HEK293 (cell line): ENCODE data around the gene GPR146.

Experiments
- CTCF ChIA-PET: fragments of 350-600 bp; formaldehyde crosslinking; extraction: SDS; loops from one replicate; lab custom pipeline; 2021; ENCODE audit warnings: antibody characterized with exemption; lab: Yijun Ruan, JAX
- POLR2A ChIA-PET: fragments of 300-600 bp; formaldehyde crosslinking; extraction: SDS; loops from one replicate; lab custom pipeline; 2020; ENCODE audit warnings: antibody characterized with exemption, inconsistent platforms; lab: Yijun Ruan, JAX
- H3K27ac ChIP-seq: fragments of 200-500 bp; sonication (Bioruptor generic); 2 replicates; pipeline ENCODE4 v1.5.1; 2014; ENCODE audit warnings: low read depth, low read length, control low read depth, inconsistent platforms; ENCODE audit errors: extremely low read depth
- H3K36me3 ChIP-seq, 2 experiments: fragments of 200-500 bp in 1 of 2; sonication (Bioruptor generic) in 1 of 2; 1 replicate in 1 of 2; 2 replicates in 1 of 2; pipeline ENCODE4 v1.5.1; 2014 to 2017; ENCODE audit warnings: inconsistent platforms in 2 of 2, low read length in 2 of 2; ENCODE audit not compliant: control insufficient read depth in 2 of 2, insufficient read depth in 1 of 2
- H3K4me1 ChIP-seq: fragments of 200-500 bp; sonication (Bioruptor generic); 2 replicates; pipeline ENCODE4 v1.5.1; 2014; ENCODE audit warnings: mild to moderate bottlenecking, low read length, inconsistent platforms; ENCODE audit not compliant: control insufficient read depth, insufficient read depth
- H3K4me3 ChIP-seq: 2 replicates; pipeline ENCODE4 v1.5.1; 2011; ENCODE audit warnings: low read depth, mild to moderate bottlenecking, control low read depth, low read length, moderate library complexity
- H3K9me3 ChIP-seq: fragments of 200-500 bp; sonication (Bioruptor generic); 2 replicates; pipeline ENCODE4 v1.5.1; 2014; ENCODE audit warnings: low read depth, low read length, inconsistent platforms; ENCODE audit not compliant: control insufficient read depth, insufficient read depth
- GLI4 ChIP-seq: fragments of 450-650 bp; formaldehyde crosslinking; IDR thresholded peaks from 2 replicates; pipeline ENCODE4 v1.5.1; 2016; ENCODE audit warnings: missing biosample characterization, missing genetic modification characterization
- SP2 ChIP-seq: fragments of 450-650 bp; formaldehyde crosslinking; IDR thresholded peaks from 2 replicates; pipeline ENCODE4 v1.5.1; 2016; ENCODE audit warnings: missing biosample characterization, missing genetic modification characterization
- TCF7L2 ChIP-seq: IDR thresholded peaks from 2 replicates; pipeline ENCODE4 v1.6.1; 2011; ENCODE audit warnings: low read depth, mild to moderate bottlenecking, inconsistent platforms, low read length, moderate library complexity, borderline replicate concordance
- ZBTB48 ChIP-seq: fragments of 450-650 bp; formaldehyde crosslinking; IDR thresholded peaks from 2 replicates; pipeline ENCODE4 v1.5.1; 2016; ENCODE audit warnings: missing biosample characterization, missing genetic modification characterization
- ZNF175 ChIP-seq: fragments of 450-650 bp; formaldehyde crosslinking; IDR thresholded peaks from 2 replicates; pipeline ENCODE4 v1.5.1; 2016; ENCODE audit warnings: missing biosample characterization, missing genetic modification characterization
- ZNF292 ChIP-seq: fragments of 450-650 bp; formaldehyde crosslinking; IDR thresholded peaks from 2 replicates; pipeline ENCODE4 v1.5.1; 2016; ENCODE audit warnings: low read depth, missing biosample characterization, missing genetic modification characterization, borderline replicate concordance
- ZNF350 ChIP-seq: fragments of 450-650 bp; formaldehyde crosslinking; IDR thresholded peaks from 2 replicates; pipeline ENCODE4 v1.5.0; 2017; ENCODE audit warnings: missing biosample characterization, mild to moderate bottlenecking, missing genetic modification characterization
- ZNF473 ChIP-seq: fragments of 450-650 bp; formaldehyde crosslinking; IDR thresholded peaks from 2 replicates; pipeline ENCODE4 v1.5.1; 2017; ENCODE audit warnings: missing biosample characterization, missing genetic modification characterization
- ZNF548 ChIP-seq: fragments of 450-650 bp; formaldehyde crosslinking; IDR thresholded peaks from 2 replicates; pipeline ENCODE4 v1.5.1; 2016; ENCODE audit warnings: missing biosample characterization, missing genetic modification characterization
- TF ChIP-seq, protein P1 (sequence below): fragments of 450-650 bp; formaldehyde crosslinking; IDR thresholded peaks from 2 replicates; pipeline ENCODE4 v1.5.1; 2016; ENCODE audit warnings: missing biosample characterization, missing genetic modification characterization, borderline replicate concordance
- TF ChIP-seq, protein P2 (sequence below): fragments of 450-650 bp; formaldehyde crosslinking; IDR thresholded peaks from 2 replicates; pipeline ENCODE4 v1.5.1; 2017; ENCODE audit warnings: missing biosample characterization, missing genetic modification characterization
- TF ChIP-seq, protein P3 (sequence below): fragments of 450-650 bp; formaldehyde crosslinking; IDR thresholded peaks from 2 replicates; pipeline ENCODE4 v1.5.1; 2016; ENCODE audit warnings: missing biosample characterization, missing genetic modification characterization
- TF ChIP-seq, protein P4 (sequence below): IDR thresholded peaks from 2 replicates; pipeline ENCODE4 v1.6.1; 2011; ENCODE audit warnings: mild to moderate bottlenecking, low read depth, low read length, borderline replicate concordance

Gene GPR146

DNA sequence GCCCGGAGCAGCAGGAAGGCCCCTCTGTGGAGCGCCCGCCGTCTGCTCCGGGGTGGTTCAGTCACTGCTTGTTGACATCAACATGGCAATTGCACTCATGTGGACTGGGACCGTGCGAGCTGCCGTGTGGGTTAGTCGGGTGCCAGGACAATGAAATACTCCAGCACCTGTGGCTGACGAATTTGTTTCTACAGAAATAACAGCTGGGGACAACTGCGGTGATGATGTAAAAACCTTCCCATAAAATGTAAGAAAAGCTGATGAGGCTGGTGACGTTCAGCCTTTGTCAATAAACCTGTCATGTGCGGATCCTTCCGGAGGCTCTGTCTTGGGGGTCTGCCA is 49.1 kb downstream of the GPR146 start:
- POLR2A ChIA-PET = no interaction called here
- Histone ChIP-seq H3K36me3 (peaks cover 0 to 10% of the 10 kb centered on the region in 2 experiments; a peak in 1 of 3 replicates), H3K4me3 (no peak overlapping the region), H3K9me3 (no peaks in the 10 kb centered on the region), H3K27ac (no peak overlapping the region), H3K4me1 (no peaks in the 10 kb centered on the region)
- TF ChIP-seq TCF7L2 (no peak), ZNF350 (tag by site-specific recombination) (no peak), ZBTB48 (tag by site-specific recombination) (no peak), ZNF292 (no peak), GLI4 (tag by site-specific recombination) (no peak)
- TF ChIP-seq, protein P1, sequence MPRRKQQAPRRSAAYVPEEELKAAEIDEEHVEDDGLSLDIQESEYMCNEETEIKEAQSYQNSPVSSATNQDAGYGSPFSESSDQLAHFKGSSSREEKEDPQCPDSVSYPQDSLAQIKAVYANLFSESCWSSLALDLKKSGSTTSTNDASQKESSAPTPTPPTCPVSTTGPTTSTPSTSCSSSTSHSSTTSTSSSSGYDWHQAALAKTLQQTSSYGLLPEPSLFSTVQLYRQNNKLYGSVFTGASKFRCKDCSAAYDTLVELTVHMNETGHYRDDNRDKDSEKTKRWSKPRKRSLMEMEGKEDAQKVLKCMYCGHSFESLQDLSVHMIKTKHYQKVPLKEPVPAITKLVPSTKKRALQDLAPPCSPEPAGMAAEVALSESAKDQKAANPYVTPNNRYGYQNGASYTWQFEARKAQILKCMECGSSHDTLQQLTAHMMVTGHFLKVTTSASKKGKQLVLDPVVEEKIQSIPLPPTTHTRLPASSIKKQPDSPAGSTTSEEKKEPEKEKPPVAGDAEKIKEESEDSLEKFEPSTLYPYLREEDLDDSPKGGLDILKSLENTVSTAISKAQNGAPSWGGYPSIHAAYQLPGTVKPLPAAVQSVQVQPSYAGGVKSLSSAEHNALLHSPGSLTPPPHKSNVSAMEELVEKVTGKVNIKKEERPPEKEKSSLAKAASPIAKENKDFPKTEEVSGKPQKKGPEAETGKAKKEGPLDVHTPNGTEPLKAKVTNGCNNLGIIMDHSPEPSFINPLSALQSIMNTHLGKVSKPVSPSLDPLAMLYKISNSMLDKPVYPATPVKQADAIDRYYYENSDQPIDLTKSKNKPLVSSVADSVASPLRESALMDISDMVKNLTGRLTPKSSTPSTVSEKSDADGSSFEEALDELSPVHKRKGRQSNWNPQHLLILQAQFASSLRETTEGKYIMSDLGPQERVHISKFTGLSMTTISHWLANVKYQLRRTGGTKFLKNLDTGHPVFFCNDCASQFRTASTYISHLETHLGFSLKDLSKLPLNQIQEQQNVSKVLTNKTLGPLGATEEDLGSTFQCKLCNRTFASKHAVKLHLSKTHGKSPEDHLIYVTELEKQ = no peak
- TF ChIP-seq, protein P2, sequence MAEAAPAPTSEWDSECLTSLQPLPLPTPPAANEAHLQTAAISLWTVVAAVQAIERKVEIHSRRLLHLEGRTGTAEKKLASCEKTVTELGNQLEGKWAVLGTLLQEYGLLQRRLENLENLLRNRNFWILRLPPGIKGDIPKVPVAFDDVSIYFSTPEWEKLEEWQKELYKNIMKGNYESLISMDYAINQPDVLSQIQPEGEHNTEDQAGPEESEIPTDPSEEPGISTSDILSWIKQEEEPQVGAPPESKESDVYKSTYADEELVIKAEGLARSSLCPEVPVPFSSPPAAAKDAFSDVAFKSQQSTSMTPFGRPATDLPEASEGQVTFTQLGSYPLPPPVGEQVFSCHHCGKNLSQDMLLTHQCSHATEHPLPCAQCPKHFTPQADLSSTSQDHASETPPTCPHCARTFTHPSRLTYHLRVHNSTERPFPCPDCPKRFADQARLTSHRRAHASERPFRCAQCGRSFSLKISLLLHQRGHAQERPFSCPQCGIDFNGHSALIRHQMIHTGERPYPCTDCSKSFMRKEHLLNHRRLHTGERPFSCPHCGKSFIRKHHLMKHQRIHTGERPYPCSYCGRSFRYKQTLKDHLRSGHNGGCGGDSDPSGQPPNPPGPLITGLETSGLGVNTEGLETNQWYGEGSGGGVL (tag by site-specific recombination) = no peak
- CTCF ChIA-PET = interaction anchor here (0.9 to 1.4 kb wide), 3 partner anchors 29 to 101 kb away, joined by 3 to 4 read pairs (median 3); no protein-coding TSS in a partner anchor

DNA sequence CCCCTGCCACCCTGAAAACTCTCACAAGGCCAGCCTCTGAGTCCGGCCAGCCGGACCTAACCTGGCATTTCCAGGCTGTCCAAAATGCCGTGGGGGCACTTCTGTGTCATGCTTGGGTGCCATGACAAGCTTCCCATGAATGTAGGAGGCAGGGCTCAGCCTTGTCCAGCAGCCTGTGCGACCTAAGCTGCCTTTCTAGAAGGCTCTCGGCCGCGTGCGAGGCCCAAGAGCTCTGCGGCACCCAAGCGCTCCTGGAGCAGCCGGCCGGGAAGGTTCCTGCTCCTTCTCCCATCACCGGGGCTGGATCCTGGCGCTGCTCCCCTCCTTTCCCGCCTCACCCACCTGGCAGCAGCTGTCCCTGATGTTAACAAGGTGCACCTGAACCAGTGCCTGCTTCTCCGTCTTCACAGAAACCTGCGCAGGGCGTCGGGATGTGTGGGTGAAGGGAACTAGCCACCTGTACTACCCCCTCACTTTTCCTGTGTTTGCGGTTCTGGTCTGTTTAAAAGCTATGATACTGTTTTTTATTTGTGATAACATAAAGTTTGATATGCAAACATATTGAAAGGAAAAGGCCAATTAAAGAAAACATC is 49.7 kb downstream of the GPR146 start:
- CTCF ChIA-PET = interaction anchor here (0.9 to 1.4 kb wide), 5 partner anchors 9 to 101 kb away, joined by 3 to 4 read pairs (median 3); no protein-coding TSS in a partner anchor
- Histone ChIP-seq H3K4me3 (no peak overlapping the region), H3K36me3 (peaks cover 0 to 10% of the 10 kb centered on the region in 2 experiments; a peak in 1 of 3 replicates)
- TF ChIP-seq SP2 (no peak), ZNF175 (tag by site-specific recombination) (no peak), ZNF292 (no peak), ZNF548 (tag by site-specific recombination) (no peak), ZNF473 (tag by site-specific recombination) (no peak)
- TF ChIP-seq, protein P3, sequence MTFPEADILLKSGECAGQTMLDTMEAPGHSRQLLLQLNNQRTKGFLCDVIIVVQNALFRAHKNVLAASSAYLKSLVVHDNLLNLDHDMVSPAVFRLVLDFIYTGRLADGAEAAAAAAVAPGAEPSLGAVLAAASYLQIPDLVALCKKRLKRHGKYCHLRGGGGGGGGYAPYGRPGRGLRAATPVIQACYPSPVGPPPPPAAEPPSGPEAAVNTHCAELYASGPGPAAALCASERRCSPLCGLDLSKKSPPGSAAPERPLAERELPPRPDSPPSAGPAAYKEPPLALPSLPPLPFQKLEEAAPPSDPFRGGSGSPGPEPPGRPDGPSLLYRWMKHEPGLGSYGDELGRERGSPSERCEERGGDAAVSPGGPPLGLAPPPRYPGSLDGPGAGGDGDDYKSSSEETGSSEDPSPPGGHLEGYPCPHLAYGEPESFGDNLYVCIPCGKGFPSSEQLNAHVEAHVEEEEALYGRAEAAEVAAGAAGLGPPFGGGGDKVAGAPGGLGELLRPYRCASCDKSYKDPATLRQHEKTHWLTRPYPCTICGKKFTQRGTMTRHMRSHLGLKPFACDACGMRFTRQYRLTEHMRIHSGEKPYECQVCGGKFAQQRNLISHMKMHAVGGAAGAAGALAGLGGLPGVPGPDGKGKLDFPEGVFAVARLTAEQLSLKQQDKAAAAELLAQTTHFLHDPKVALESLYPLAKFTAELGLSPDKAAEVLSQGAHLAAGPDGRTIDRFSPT (tag by site-specific recombination) = no peak
- TF ChIP-seq, protein P4, sequence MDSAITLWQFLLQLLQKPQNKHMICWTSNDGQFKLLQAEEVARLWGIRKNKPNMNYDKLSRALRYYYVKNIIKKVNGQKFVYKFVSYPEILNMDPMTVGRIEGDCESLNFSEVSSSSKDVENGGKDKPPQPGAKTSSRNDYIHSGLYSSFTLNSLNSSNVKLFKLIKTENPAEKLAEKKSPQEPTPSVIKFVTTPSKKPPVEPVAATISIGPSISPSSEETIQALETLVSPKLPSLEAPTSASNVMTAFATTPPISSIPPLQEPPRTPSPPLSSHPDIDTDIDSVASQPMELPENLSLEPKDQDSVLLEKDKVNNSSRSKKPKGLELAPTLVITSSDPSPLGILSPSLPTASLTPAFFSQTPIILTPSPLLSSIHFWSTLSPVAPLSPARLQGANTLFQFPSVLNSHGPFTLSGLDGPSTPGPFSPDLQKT = no peak
- TF ChIP-seq, all 188 proteins: peak for 0
- H3K9me3 ChIP-seq = no peaks in the 10 kb centered on the region
- H3K27ac ChIP-seq = no peak overlapping the region
- H3K4me1 ChIP-seq = no peaks in the 10 kb centered on the region
- POLR2A ChIA-PET = no interaction called here
